ENCODE data around the gene SPOPL. TPM values are rescaled to one million over a fixed set of nuclear protein-coding genes. Genes with fewer than 3 reads are reported as not detected.

Gene SPOPL
- total RNA-seq, 1 experiment from 2014 or later: 13.6 TPM

DNA sequence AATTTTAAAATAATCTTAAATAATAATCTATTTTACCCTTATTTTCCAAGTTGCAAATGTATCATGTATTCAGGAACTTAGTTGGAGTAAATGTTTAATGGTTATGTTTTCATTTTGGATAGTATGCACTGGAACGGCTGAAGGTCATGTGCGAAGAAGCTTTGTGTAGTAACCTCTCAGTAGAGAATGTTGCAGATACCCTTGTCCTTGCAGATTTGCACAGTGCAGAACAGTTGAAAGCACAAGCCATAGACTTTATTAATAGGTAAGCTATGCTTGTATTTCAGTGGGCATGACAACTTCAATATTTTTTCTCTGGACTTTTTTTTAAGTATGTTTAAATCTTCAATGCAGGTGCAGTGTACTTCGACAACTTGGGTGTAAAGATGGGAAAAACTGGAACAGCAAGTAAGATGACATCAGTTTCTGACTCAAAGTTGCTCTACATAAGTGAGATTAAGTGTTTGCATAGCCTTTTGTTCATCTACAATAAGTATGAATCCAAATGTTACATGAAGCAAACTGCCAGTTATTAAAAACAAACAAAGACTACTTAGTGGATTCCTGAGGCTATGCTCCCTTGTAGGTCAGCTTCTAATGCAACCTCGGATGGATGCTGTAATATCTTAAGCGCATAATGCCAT, 63.1 kb downstream of the SPOPL start:
- Histone ChIP-seq H3K23ac (ENCODE audit: insufficient read length, low read depth, low read length) (no peak overlapping the region), H2BK12ac (ENCODE audit: insufficient read length, low read depth, low read length) (no peak overlapping the region), H2BK15ac (ENCODE audit: low read depth, low read length) (no peak overlapping the region), H3T11ph (ENCODE audit: low read length) (no peak overlapping the region), H3K9me3 (ENCODE audit: control insufficient read depth, low read depth, low read length) (no peaks in the 10 kb centered on the region), H2AFZ (ENCODE audit: low read length) (no peak overlapping the region), H3K4ac (ENCODE audit: low read depth, low read length) (no peak overlapping the region), H4K91ac (ENCODE audit: insufficient read length, low read depth, low read length) (no peak overlapping the region), H3K79me1 (ENCODE audit: insufficient read depth, low read depth, low read length, poor library complexity, severe bottlenecking) (no peaks in the 10 kb centered on the region), H3K23me2 (ENCODE audit: insufficient read length, low read depth, low read length, poor library complexity, severe bottlenecking) (no peaks in the 10 kb centered on the region), H2BK120ac (ENCODE audit: low read depth, low read length, poor library complexity, severe bottlenecking) (no peak overlapping the region), H3K79me2 (ENCODE audit: insufficient read depth, low read length) (no peaks in the 10 kb centered on the region), H4K8ac (replicated peaks; ENCODE audit: insufficient read length, low read depth, low read length) (no peak overlapping the region), H2BK5ac (ENCODE audit: insufficient read length, low read length) (no peak overlapping the region), H3K4me1 (ENCODE audit: insufficient read depth, low read length) (no peaks in the 10 kb centered on the region), H3K14ac (ENCODE audit: insufficient read depth, low read length) (no peak overlapping the region), H4K20me1 (ENCODE audit: control insufficient read depth, insufficient read depth, insufficient read length) (no peaks in the 10 kb centered on the region), H3K27me3 (ENCODE audit: insufficient read depth, low read length) (no peaks in the 10 kb centered on the region), H3K18ac (ENCODE audit: insufficient read length, low read depth, low read length) (no peak overlapping the region), H3K56ac (ENCODE audit: insufficient read length, low read depth, low read length) (no peak overlapping the region), H3K9ac (ENCODE audit: extremely low read depth, insufficient read length, low read length) (no peak overlapping the region), H3K4me2 (ENCODE audit: insufficient read depth, insufficient read length, low read length) (no peak overlapping the region), H2BK20ac (ENCODE audit: low read depth, low read length, poor library complexity, severe bottlenecking) (no peak overlapping the region), H4K5ac (ENCODE audit: insufficient read length, low read depth, low read length) (no peak overlapping the region), H2AK5ac (ENCODE audit: insufficient read length, low read length) (no peak overlapping the region), H3K27ac (ENCODE audit: insufficient read length, low read depth, low read length) (no peak overlapping the region)
- Mint-ChIP-seq H3K27me3 (ENCODE audit: low read depth) (no peaks in the 10 kb centered on the region), H3K9me3 (no peaks in the 10 kb centered on the region), H3K36me3 (ENCODE audit: insufficient read depth in 1 of 3, low read depth in 3 of 3) (peaks cover 16 to 42% (median 29%) of the 10 kb centered on the region in 3 experiments; a peak in 6 of 7 replicates), H3K27ac (no peak overlapping the region), H3K4me3 (no peak overlapping the region), H3K4me1 (no peaks in the 10 kb centered on the region)
- TF ChIP-seq CTCF (conservative IDR thresholded peaks at IDR 0.05): no peak
- no peak for DNase-seq
- WGBS (ENCODE audit: extremely low coverage, insufficient read length, low lambda C conversion rate): no CpG with 5 or more reads among the region's 5 CpGs
